Measurements from ENCODE around the gene ZKSCAN5.
"Not testable (repeated sequence)": the region's sequence is repeated elsewhere in the genome, so short reads cannot be mapped to it uniquely, and the experiment has no call there.

Gene ZKSCAN5

GRCh38 chr7:99478464-99479440 lies 25.7 kb upstream of the ZKSCAN5 start:
- H3K27ac Mint-ChIP-seq: peak overlapping the region; percentile 63
- H3K27me3 Mint-ChIP-seq (ENCODE audit: low read depth): no peaks in the 10 kb centered on the region
- H3K36me3 Mint-ChIP-seq (ENCODE audit: low read depth): peaks cover 30% of the 10 kb centered on the region
- peaks cover 22% of the 10 kb centered on the region for H3K4me1 Mint-ChIP-seq (ENCODE audit: low read depth)
- no peaks in the 10 kb centered on the region for H3K9me3 Mint-ChIP-seq
- peak overlapping the region; percentile 23 for H3K4me3 Mint-ChIP-seq

- H3K27me3 Mint-ChIP-seq (ENCODE audit: low read depth): no peaks in the 10 kb centered on the region
- H3K4me3 Mint-ChIP-seq: no peak overlapping the region
- H3K9me3 Mint-ChIP-seq: peaks cover 10% of the 10 kb centered on the region
- no peak overlapping the region for H3K27ac Mint-ChIP-seq
- H3K36me3 Mint-ChIP-seq (ENCODE audit: low read depth): peaks cover 60% of the 10 kb centered on the region
- no peaks in the 10 kb centered on the region for H3K4me1 Mint-ChIP-seq (ENCODE audit: low read depth)
Observed at GRCh38 chr7:99485094-99485493, 19.4 kb upstream of the ZKSCAN5 start.

- Mint-ChIP-seq H3K4me3 (no peak overlapping the region), H3K9me3 (peaks cover 33% of the 10 kb centered on the region), H3K4me1 (ENCODE audit: low read depth) (no peaks in the 10 kb centered on the region), H3K27me3 (ENCODE audit: low read depth) (no peaks in the 10 kb centered on the region), H3K27ac (no peak overlapping the region), H3K36me3 (ENCODE audit: low read depth) (peaks cover 74% of the 10 kb centered on the region)
Observed at GRCh38 chr7:99489235-99489634, 15.2 kb upstream of the ZKSCAN5 start.

- H3K4me3 Mint-ChIP-seq: no peak overlapping the region
- H3K9me3 Mint-ChIP-seq: peaks cover 35% of the 10 kb centered on the region
- H3K27me3 Mint-ChIP-seq (ENCODE audit: low read depth): no peaks in the 10 kb centered on the region
- H3K36me3 Mint-ChIP-seq (ENCODE audit: low read depth): peaks cover 78% of the 10 kb centered on the region
- H3K4me1 Mint-ChIP-seq (ENCODE audit: low read depth): no peaks in the 10 kb centered on the region
- H3K27ac Mint-ChIP-seq: no peak overlapping the region
Observed at GRCh38 chr7:99490878-99491277, 13.6 kb upstream of the ZKSCAN5 start.

GRCh38 chr7:99493823-99494222 lies 10.6 kb upstream of the ZKSCAN5 start:
- Mint-ChIP-seq H3K27me3 (ENCODE audit: low read depth) (no peaks in the 10 kb centered on the region), H3K4me3 (no peak overlapping the region), H3K9me3 (peaks cover 41% of the 10 kb centered on the region), H3K4me1 (ENCODE audit: low read depth) (peaks cover 10% of the 10 kb centered on the region), H3K27ac (no peak overlapping the region), H3K36me3 (ENCODE audit: low read depth) (peaks cover 73% of the 10 kb centered on the region)

- Mint-ChIP-seq H3K27ac (peak overlapping the region; percentile 76), H3K9me3 (peaks cover 25% of the 10 kb centered on the region), H3K27me3 (ENCODE audit: low read depth) (no peaks in the 10 kb centered on the region), H3K4me1 (ENCODE audit: low read depth) (peaks cover 17% of the 10 kb centered on the region), H3K36me3 (ENCODE audit: low read depth) (peaks cover 65% of the 10 kb centered on the region), H3K4me3 (peak overlapping the region; percentile 96)
Observed at GRCh38 chr7:99497766-99498545, 6.5 kb upstream of the ZKSCAN5 start.

- Mint-ChIP-seq H3K4me1 (ENCODE audit: low read depth) (peaks cover 17% of the 10 kb centered on the region), H3K36me3 (ENCODE audit: low read depth) (peaks cover 59% of the 10 kb centered on the region), H3K4me3 (peak overlapping the region; percentile 96), H3K27me3 (ENCODE audit: low read depth) (no peaks in the 10 kb centered on the region), H3K9me3 (peaks cover 22% of the 10 kb centered on the region), H3K27ac (peak overlapping the region; percentile 97)
Observed at GRCh38 chr7:99498546-99498944, 5.9 kb upstream of the ZKSCAN5 start.

GRCh38 chr7:99499371-99499720 lies 5.1 kb upstream of the ZKSCAN5 start:
- peaks cover 17% of the 10 kb centered on the region for H3K4me1 Mint-ChIP-seq (ENCODE audit: low read depth)
- H3K9me3 Mint-ChIP-seq: peaks cover 14% of the 10 kb centered on the region
- H3K27ac Mint-ChIP-seq: peak overlapping the region; percentile 97
- H3K4me3 Mint-ChIP-seq: peak overlapping the region; percentile 96
- H3K36me3 Mint-ChIP-seq (ENCODE audit: low read depth): peaks cover 51% of the 10 kb centered on the region
- no peaks in the 10 kb centered on the region for H3K27me3 Mint-ChIP-seq (ENCODE audit: low read depth)

- H3K4me1 Mint-ChIP-seq (ENCODE audit: low read depth): peaks cover 17% of the 10 kb centered on the region
- H3K36me3 Mint-ChIP-seq (ENCODE audit: low read depth): peaks cover 45% of the 10 kb centered on the region
- peaks cover 13% of the 10 kb centered on the region for H3K9me3 Mint-ChIP-seq
- H3K27me3 Mint-ChIP-seq (ENCODE audit: low read depth): no peaks in the 10 kb centered on the region
- peak within 1 kb of the TSS; percentile 96 for H3K4me3 Mint-ChIP-seq
- peak within 1 kb of the TSS; percentile 97 for H3K27ac Mint-ChIP-seq
Observed at GRCh38 chr7:99499721-99500636, 4.5 kb upstream of the ZKSCAN5 start, which contains the start of gene ZNF394. Gene ZNF394 (minus strand): TSS chr7:99500281. CDS start chr7:99500093, 188 bp downstream.

GRCh38 chr7:99500637-99501009 lies 3.8 kb upstream of the ZKSCAN5 start:
- peaks cover 39% of the 10 kb centered on the region for H3K36me3 Mint-ChIP-seq (ENCODE audit: low read depth)
- H3K27ac Mint-ChIP-seq: peak overlapping the region; percentile 97
- H3K27me3 Mint-ChIP-seq (ENCODE audit: low read depth): no peaks in the 10 kb centered on the region
- peak overlapping the region; percentile 96 for H3K4me3 Mint-ChIP-seq
- H3K9me3 Mint-ChIP-seq: peaks cover 13% of the 10 kb centered on the region
- H3K4me1 Mint-ChIP-seq (ENCODE audit: low read depth): peaks cover 17% of the 10 kb centered on the region

- H3K27ac Mint-ChIP-seq: peak overlapping the region; percentile 68
- H3K9me3 Mint-ChIP-seq: peaks cover 10% of the 10 kb centered on the region
- peaks cover 23% of the 10 kb centered on the region for H3K4me1 Mint-ChIP-seq (ENCODE audit: low read depth)
- H3K4me3 Mint-ChIP-seq: peak overlapping the region; percentile 96
- H3K36me3 Mint-ChIP-seq (ENCODE audit: low read depth): peaks cover 35% of the 10 kb centered on the region
- not testable (repeated sequence) for H3K27me3 Mint-ChIP-seq (ENCODE audit: low read depth)
Observed at GRCh38 chr7:99501236-99501635, 3.2 kb upstream of the ZKSCAN5 start.

- H3K27ac Mint-ChIP-seq: peak overlapping the region; percentile 96
- H3K27me3 Mint-ChIP-seq (ENCODE audit: low read depth): no peaks in the 10 kb centered on the region
- peaks cover 18% of the 10 kb centered on the region for H3K4me1 Mint-ChIP-seq (ENCODE audit: low read depth)
- peak overlapping the region; percentile 96 for H3K4me3 Mint-ChIP-seq
- peaks cover 26% of the 10 kb centered on the region for H3K36me3 Mint-ChIP-seq (ENCODE audit: low read depth)
- H3K9me3 Mint-ChIP-seq: peaks cover 3% of the 10 kb centered on the region
Observed at GRCh38 chr7:99504281-99504602, 220 bp upstream of the ZKSCAN5 start.

- no peaks in the 10 kb centered on the region for H3K27me3 Mint-ChIP-seq (ENCODE audit: low read depth)
- peaks cover 19% of the 10 kb centered on the region for H3K36me3 Mint-ChIP-seq (ENCODE audit: low read depth)
- H3K9me3 Mint-ChIP-seq: peaks cover 3% of the 10 kb centered on the region
- peak overlapping the region; percentile 96 for H3K27ac Mint-ChIP-seq
- peaks cover 20% of the 10 kb centered on the region for H3K4me1 Mint-ChIP-seq (ENCODE audit: low read depth)
- H3K4me3 Mint-ChIP-seq: peak overlapping the region; percentile 96
Observed at GRCh38 chr7:99505324-99505662, 831 bp downstream of the ZKSCAN5 start.

GRCh38 chr7:99514050-99514449 lies 9.6 kb downstream of the ZKSCAN5 start:
- H3K9me3 Mint-ChIP-seq: no peaks in the 10 kb centered on the region
- H3K4me1 Mint-ChIP-seq (ENCODE audit: low read depth): peaks cover 6% of the 10 kb centered on the region
- H3K36me3 Mint-ChIP-seq (ENCODE audit: low read depth): peaks cover 41% of the 10 kb centered on the region
- no peak overlapping the region for H3K27ac Mint-ChIP-seq
- H3K4me3 Mint-ChIP-seq: no peak overlapping the region
- H3K27me3 Mint-ChIP-seq (ENCODE audit: low read depth): no peaks in the 10 kb centered on the region
